ENCODE measurements around the gene MIEF2.
"Not testable (repeated sequence)": the region's sequence is repeated elsewhere in the genome, so short reads cannot be mapped to it uniquely, and the experiment has no call there.

MIEF2 gene

GRCh38 chr17:18280766-18281371, 20.4 kb downstream of the MIEF2 start:
- no peak for DNase-seq (ENCODE audit: low read depth)
- in situ Hi-C loops (cut with HindIII; ENCODE audit: low sequenced_read_pairs), result no loop called here
- TF ChIP-seq, protein P1, sequence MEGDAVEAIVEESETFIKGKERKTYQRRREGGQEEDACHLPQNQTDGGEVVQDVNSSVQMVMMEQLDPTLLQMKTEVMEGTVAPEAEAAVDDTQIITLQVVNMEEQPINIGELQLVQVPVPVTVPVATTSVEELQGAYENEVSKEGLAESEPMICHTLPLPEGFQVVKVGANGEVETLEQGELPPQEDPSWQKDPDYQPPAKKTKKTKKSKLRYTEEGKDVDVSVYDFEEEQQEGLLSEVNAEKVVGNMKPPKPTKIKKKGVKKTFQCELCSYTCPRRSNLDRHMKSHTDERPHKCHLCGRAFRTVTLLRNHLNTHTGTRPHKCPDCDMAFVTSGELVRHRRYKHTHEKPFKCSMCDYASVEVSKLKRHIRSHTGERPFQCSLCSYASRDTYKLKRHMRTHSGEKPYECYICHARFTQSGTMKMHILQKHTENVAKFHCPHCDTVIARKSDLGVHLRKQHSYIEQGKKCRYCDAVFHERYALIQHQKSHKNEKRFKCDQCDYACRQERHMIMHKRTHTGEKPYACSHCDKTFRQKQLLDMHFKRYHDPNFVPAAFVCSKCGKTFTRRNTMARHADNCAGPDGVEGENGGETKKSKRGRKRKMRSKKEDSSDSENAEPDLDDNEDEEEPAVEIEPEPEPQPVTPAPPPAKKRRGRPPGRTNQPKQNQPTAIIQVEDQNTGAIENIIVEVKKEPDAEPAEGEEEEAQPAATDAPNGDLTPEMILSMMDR (IDR thresholded peaks at IDR 0.05; ENCODE audit: low read depth, low read length, missing control alignments), result no peak
- no peak overlapping the region for H3K4me3 ChIP-seq (ENCODE audit: low read depth, low read length)

DNA sequence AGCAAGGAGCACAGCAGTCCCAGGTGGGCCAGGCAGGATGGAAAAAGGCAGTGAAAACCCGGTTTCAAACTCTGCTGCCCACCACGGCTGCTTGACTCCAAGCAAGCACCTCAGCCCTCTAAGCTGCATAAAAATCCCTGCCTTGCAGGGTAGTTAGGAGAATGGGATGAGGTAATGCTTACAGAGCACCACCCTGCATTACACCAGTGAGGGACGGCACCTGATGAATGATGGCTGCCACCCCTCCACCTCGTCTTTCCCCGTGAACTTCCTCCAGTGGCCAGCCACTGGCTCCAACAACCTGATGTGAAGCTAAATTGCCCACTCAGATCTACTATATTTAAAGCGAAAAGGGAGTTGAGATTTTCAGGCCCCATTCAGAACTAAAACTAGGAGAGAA, 21.3 kb downstream of the MIEF2 start:
- in situ Hi-C loops (cut with HindIII; ENCODE audit: low sequenced_read_pairs), result no loop called here
- no peak overlapping the region for H3K4me3 ChIP-seq (ENCODE audit: low read depth, low read length)
- TF ChIP-seq, protein P1 (IDR thresholded peaks at IDR 0.05; ENCODE audit: low read depth, low read length, missing control alignments), result no peak
- no peak for DNase-seq (ENCODE audit: low read depth)

DNA sequence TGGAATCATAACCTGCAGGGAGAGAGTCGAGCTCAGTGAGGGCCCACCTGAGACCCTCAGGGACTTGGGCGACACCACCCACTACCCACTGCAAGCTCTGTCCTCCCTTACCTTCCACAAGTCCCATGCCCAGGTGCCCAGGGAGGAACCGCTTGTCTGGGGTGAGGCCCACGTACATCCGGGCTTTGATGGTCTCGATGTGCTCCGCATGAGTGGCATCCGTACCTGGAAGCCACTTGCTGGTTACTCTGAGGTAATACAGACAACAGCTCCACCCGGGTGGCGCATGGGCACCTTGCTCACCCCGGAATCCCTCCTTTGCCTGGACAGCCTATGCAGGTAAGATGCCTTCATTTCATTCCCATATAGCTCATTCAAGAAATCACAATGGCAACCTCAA, 24.8 kb downstream of the MIEF2 start:
- TF ChIP-seq, protein P1 (IDR thresholded peaks at IDR 0.05; ENCODE audit: low read depth, low read length, missing control alignments), result no peak
- in situ Hi-C loops (cut with HindIII; ENCODE audit: low sequenced_read_pairs), result no loop called here

GRCh38 chr17:18291718-18292540, 31.5 kb downstream of the MIEF2 start:
- no peak for DNase-seq (ENCODE audit: low read depth)
- in situ Hi-C loops (cut with HindIII; ENCODE audit: low sequenced_read_pairs), result no loop called here
- H3K4me3 ChIP-seq (ENCODE audit: low read depth, low read length), result no peak overlapping the region
- TF ChIP-seq, protein P1 (IDR thresholded peaks at IDR 0.05; ENCODE audit: low read depth, low read length, missing control alignments), result no peak

More for the DNA sequence above, 24.8 kb downstream of the MIEF2 start:
- no peak overlapping the region for H3K4me3 ChIP-seq (ENCODE audit: low read depth, low read length)
- DNase-seq (ENCODE audit: low read depth), result no peak

- DNase-seq (ENCODE audit: low read depth); in situ Hi-C loops (cut with HindIII; ENCODE audit: low sequenced_read_pairs); H3K4me3 ChIP-seq (ENCODE audit: low read depth, low read length): not testable (repeated sequence)
Measured at GRCh38 chr17:18298061-18298460, 37.6 kb downstream of the MIEF2 start.

GRCh38 chr17:18300725-18301480, 40.4 kb downstream of the MIEF2 start:
- no peak for DNase-seq (ENCODE audit: low read depth)
- H3K4me3 ChIP-seq (ENCODE audit: low read depth, low read length), result no peak overlapping the region
- in situ Hi-C loops (cut with HindIII; ENCODE audit: low sequenced_read_pairs), result no loop called here
- TF ChIP-seq, protein P1 (IDR thresholded peaks at IDR 0.05; ENCODE audit: low read depth, low read length, missing control alignments), result no peak

- H3K4me3 ChIP-seq (ENCODE audit: low read depth, low read length); DNase-seq (ENCODE audit: low read depth); in situ Hi-C loops (cut with HindIII; ENCODE audit: low sequenced_read_pairs): not testable (repeated sequence)
Measured at GRCh38 chr17:18303206-18303605, 42.7 kb downstream of the MIEF2 start.
